ENCODE data around the gene CALD1.

The CALD1 gene

DNA sequence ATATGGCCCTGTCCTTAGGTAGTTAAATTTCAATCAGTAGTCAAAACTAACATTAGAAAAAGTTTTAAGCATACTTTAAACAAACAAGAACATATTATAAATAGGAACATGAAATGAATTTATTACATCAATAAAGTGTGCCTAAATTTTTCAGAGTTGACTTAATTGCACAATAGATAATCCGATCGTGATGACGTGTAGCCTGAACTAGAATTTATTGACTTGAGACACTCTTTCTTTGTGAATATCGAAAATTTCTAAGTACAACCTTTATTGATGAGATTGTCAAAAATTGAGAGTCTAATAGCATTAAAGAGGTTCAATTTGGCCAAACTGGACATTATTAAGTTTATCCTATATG, 56.0 kb downstream of the CALD1 start:
- H3K9me2 ChIP-seq (ENCODE audit: low read depth, low read length) = no peaks in the 10 kb centered on the region
- H3K27me3 ChIP-seq (ENCODE audit: insufficient read depth, low read length) = no peaks in the 10 kb centered on the region
- no peaks in the 10 kb centered on the region for H3K9me3 ChIP-seq (ENCODE audit: low read length)
- no peaks in the 10 kb centered on the region for H3K36me3 ChIP-seq (ENCODE audit: insufficient read depth, low read length)
- H3F3A ChIP-seq (ENCODE audit: insufficient read depth, low read length) = no peaks in the 10 kb centered on the region
- H4K20me1 ChIP-seq (ENCODE audit: insufficient read depth, low read length) = no peaks in the 10 kb centered on the region
- no peaks in the 10 kb centered on the region for H3K79me2 ChIP-seq (ENCODE audit: insufficient read depth, low read length)
- H3K4me1 ChIP-seq (ENCODE audit: insufficient read depth, low read length, severe bottlenecking) = no peaks in the 10 kb centered on the region
- H3K9ac ChIP-seq (ENCODE audit: low read length) = no peak overlapping the region
- TF ChIP-seq, protein P1, sequence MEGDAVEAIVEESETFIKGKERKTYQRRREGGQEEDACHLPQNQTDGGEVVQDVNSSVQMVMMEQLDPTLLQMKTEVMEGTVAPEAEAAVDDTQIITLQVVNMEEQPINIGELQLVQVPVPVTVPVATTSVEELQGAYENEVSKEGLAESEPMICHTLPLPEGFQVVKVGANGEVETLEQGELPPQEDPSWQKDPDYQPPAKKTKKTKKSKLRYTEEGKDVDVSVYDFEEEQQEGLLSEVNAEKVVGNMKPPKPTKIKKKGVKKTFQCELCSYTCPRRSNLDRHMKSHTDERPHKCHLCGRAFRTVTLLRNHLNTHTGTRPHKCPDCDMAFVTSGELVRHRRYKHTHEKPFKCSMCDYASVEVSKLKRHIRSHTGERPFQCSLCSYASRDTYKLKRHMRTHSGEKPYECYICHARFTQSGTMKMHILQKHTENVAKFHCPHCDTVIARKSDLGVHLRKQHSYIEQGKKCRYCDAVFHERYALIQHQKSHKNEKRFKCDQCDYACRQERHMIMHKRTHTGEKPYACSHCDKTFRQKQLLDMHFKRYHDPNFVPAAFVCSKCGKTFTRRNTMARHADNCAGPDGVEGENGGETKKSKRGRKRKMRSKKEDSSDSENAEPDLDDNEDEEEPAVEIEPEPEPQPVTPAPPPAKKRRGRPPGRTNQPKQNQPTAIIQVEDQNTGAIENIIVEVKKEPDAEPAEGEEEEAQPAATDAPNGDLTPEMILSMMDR (IDR thresholded peaks at IDR 0.05; ENCODE audit: low read length) = no peak
- TF ChIP-seq EZH2 (IDR thresholded peaks at IDR 0.05; ENCODE audit: borderline replicate concordance, low read length) = no peak
- H3K4me2 ChIP-seq (ENCODE audit: low read length) = no peak overlapping the region
- H3K4me3 ChIP-seq (ENCODE audit: low read depth, low read length, poor library complexity, severe bottlenecking) = no peak overlapping the region
- H2AFZ ChIP-seq (ENCODE audit: low read length) = no peak overlapping the region
- no peak overlapping the region for H3K27ac ChIP-seq (ENCODE audit: low read depth, low read length, poor library complexity, severe bottlenecking)

DNA sequence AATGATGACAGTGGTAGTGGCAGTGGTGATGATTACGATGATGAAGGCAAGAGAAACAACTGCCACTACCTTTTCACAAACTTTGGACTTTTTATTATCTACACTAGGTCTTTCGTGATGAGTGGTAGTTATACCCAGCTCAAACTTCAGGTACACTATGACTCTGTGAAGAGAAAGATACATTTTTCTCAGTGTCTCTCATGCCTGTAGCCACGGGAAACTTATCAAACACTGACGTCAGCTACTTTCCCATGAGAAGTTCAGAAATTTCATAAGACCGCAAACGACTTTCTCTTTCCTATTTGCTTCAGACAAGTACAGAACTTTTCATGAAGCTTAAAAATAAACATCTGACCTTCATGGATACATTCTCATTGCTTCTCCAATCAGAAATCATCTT, 57.0 kb downstream of the CALD1 start:
- no peaks in the 10 kb centered on the region for H3K9me3 ChIP-seq (ENCODE audit: low read length)
- no peak overlapping the region for H2AFZ ChIP-seq (ENCODE audit: low read length)
- no peaks in the 10 kb centered on the region for H4K20me1 ChIP-seq (ENCODE audit: insufficient read depth, low read length)
- no peaks in the 10 kb centered on the region for H3K27me3 ChIP-seq (ENCODE audit: insufficient read depth, low read length)
- H3K4me2 ChIP-seq (ENCODE audit: low read length) = no peak overlapping the region
- no peak overlapping the region for H3K27ac ChIP-seq (ENCODE audit: low read depth, low read length, poor library complexity, severe bottlenecking)
- H3K4me1 ChIP-seq (ENCODE audit: insufficient read depth, low read length, severe bottlenecking) = no peaks in the 10 kb centered on the region
- no peak overlapping the region for H3K9ac ChIP-seq (ENCODE audit: low read length)
- no peak overlapping the region for H3K4me3 ChIP-seq (ENCODE audit: low read depth, low read length, poor library complexity, severe bottlenecking)
- no peak for TF ChIP-seq EZH2 (IDR thresholded peaks at IDR 0.05; ENCODE audit: borderline replicate concordance, low read length)
- TF ChIP-seq, protein P1 (IDR thresholded peaks at IDR 0.05; ENCODE audit: low read length) = no peak
- no peaks in the 10 kb centered on the region for H3F3A ChIP-seq (ENCODE audit: insufficient read depth, low read length)
- H3K79me2 ChIP-seq (ENCODE audit: insufficient read depth, low read length) = no peaks in the 10 kb centered on the region
- no peaks in the 10 kb centered on the region for H3K36me3 ChIP-seq (ENCODE audit: insufficient read depth, low read length)
- no peaks in the 10 kb centered on the region for H3K9me2 ChIP-seq (ENCODE audit: low read depth, low read length)

DNA sequence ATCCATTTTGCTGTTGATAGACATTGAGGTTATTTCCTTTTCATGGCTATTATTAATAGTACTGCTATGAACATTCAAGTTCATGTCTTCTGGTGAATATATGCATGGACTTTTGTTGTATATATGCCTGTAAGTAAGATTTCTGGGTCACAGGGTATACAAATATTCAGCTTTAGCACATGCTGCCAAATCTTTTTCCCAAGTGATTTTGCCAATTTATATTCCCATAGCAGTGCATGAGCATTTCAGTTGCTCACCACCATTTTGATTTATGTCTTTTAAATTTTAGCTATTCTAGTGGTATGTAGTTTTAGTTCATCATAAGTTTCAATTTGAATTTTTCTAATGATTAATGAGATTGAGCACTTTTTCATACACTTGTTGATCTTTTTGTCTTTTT, 59.9 kb downstream of the CALD1 start:
- Histone ChIP-seq H4K20me1 (ENCODE audit: insufficient read depth, low read length) (no peaks in the 10 kb centered on the region), H3K4me1 (ENCODE audit: insufficient read depth, low read length, severe bottlenecking) (no peaks in the 10 kb centered on the region), H3F3A (ENCODE audit: insufficient read depth, low read length) (no peaks in the 10 kb centered on the region), H3K27me3 (ENCODE audit: insufficient read depth, low read length) (no peaks in the 10 kb centered on the region), H3K79me2 (ENCODE audit: insufficient read depth, low read length) (no peaks in the 10 kb centered on the region), H3K36me3 (ENCODE audit: insufficient read depth, low read length) (no peaks in the 10 kb centered on the region), H3K27ac (ENCODE audit: low read depth, low read length, poor library complexity, severe bottlenecking) (no peak overlapping the region), H2AFZ (ENCODE audit: low read length) (no peak overlapping the region), H3K9ac (ENCODE audit: low read length) (no peak overlapping the region), H3K9me3 (ENCODE audit: low read length) (no peaks in the 10 kb centered on the region), H3K4me2 (ENCODE audit: low read length) (no peak overlapping the region), H3K4me3 (ENCODE audit: low read depth, low read length, poor library complexity, severe bottlenecking) (no peak overlapping the region), H3K9me2 (ENCODE audit: low read depth, low read length) (no peaks in the 10 kb centered on the region)
- TF ChIP-seq, protein P1 (IDR thresholded peaks at IDR 0.05; ENCODE audit: low read length) = no peak
- TF ChIP-seq EZH2 (IDR thresholded peaks at IDR 0.05; ENCODE audit: borderline replicate concordance, low read length) = no peak

Data from OCI-LY1 (cell line).